DMS153 (cell line): ENCODE measurements around the gene LITAFD.
"Not testable (repeated sequence)": the region's sequence is repeated elsewhere in the genome, so short reads cannot be mapped to it uniquely, and the experiment has no call there.

ENCODE experiments used
- DNase-seq: peaks from one replicate; lab custom pipeline; 2025; lab: John Stamatoyannopoulos, UW

The LITAFD gene

GRCh38 chr16:8872967-8873865 is 8.9 kb upstream of the LITAFD start:
- no peak for DNase-seq

- not testable (repeated sequence) for DNase-seq
Measured at GRCh38 chr16:8873866-8874195, 8.3 kb upstream of the LITAFD start.

GRCh38 chr16:8874388-8874787 is 7.8 kb upstream of the LITAFD start:
- no peak for DNase-seq

GRCh38 chr16:8875317-8875716 is 6.8 kb upstream of the LITAFD start:
- DNase-seq, result not testable (repeated sequence)

GRCh38 chr16:8877894-8878522 is 4.1 kb upstream of the LITAFD start:
- DNase-seq, result no peak

GRCh38 chr16:8878523-8878911 is 3.6 kb upstream of the LITAFD start:
- no peak for DNase-seq

GRCh38 chr16:8880839-8881510 is 1.2 kb upstream of the LITAFD start:
- DNase-seq, result no peak

GRCh38 chr16:8882725-8883377 is 700 bp downstream of the LITAFD start:
- DNase-seq, result no peak

GRCh38 chr16:8885674-8886592 is 3.8 kb downstream of the LITAFD start:
- peak; percentile 12 for DNase-seq

- no peak for DNase-seq
Measured at GRCh38 chr16:8886593-8887430, 4.7 kb downstream of the LITAFD start.

GRCh38 chr16:8887431-8887765 is 5.2 kb downstream of the LITAFD start:
- no peak for DNase-seq

GRCh38 chr16:8887952-8888560 is 5.9 kb downstream of the LITAFD start:
- DNase-seq, result no peak

- DNase-seq, result no peak
Measured at GRCh38 chr16:8888951-8889892, 7.1 kb downstream of the LITAFD start.

GRCh38 chr16:8889893-8890548 is 7.9 kb downstream of the LITAFD start:
- no peak for DNase-seq

GRCh38 chr16:8890549-8890921 is 8.4 kb downstream of the LITAFD start:
- no peak for DNase-seq

GRCh38 chr16:8892101-8892575 is 10.0 kb downstream of the LITAFD start:
- no peak for DNase-seq

GRCh38 chr16:8893426-8893825 is 11.3 kb downstream of the LITAFD start:
- no peak for DNase-seq

- no peak for DNase-seq
Measured at GRCh38 chr16:8893976-8894690, 12.0 kb downstream of the LITAFD start.
